GM19193 (cell line): Measurements from ENCODE around the gene TRIM63.

ENCODE experiments used
- POLR2A ChIP-seq: IDR thresholded peaks from 4 replicates; pipeline ENCODE4 v1.6.1; 2011; ENCODE audit not compliant: insufficient read depth, insufficient read length; ENCODE audit errors: extremely low read depth

The TRIM63 gene

GRCh38 chr1:26067432-26067911 lies at the start of gene TRIM63:
Gene TRIM63 (minus strand): TSS chr1:26067630. CDS start chr1:26067494, 136 bp downstream.
- TF ChIP-seq POLR2A: no peak

DNA sequence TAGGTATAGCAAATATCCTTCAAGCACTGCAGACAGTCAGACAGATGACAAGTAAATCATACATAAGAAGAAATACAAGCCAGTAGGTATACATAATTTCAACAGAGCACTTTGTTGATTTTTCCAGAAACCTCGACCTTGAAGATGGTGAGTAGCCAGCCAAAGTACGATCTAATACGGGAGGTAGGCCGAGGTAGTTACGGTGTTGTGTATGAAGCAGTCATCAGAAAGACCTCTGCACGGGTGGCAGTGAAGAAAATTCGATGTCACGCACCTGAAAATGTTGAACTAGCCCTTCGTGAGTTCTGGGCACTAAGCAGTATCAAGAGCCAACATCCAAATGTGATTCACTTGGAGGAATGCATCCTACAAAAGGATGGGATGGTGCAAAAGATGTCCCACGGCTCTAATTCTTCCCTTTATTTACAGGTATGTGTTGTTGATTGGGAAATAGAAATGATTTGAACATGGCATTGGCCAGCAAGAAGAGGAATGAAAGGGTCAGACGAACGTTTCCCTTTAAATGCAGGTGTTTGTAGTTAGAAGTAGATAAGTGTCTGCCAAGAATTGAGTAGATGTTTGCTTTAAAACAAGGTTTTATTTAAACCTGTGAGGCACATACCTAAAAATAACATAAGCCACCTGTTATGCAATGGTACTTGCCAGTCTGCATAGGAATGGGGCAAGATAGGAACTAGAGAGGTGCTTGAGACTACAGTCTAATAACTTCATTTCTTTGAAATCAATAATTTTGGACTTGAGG lies 46.9 kb upstream of the TRIM63 start:
- no peak for TF ChIP-seq POLR2A

DNA sequence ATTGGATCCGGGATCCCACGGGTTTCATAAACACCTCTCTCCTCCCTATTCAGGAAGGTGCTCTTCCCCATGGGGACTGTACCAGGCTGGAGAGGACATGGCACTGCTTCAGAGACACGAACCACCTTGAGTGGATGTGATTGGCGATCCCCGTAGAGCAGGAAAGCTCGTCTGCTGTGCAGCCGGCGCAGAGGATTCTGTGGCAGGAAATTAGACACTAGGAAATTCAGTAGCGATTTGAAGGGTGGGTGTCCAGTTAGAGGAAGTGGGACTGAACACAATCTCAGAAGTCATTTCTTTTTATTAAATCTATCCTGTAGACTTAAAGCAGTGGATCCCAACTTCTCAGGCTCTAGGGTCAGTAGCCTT lies 45.0 kb upstream of the TRIM63 start:
- TF ChIP-seq POLR2A: peak; percentile 27

- TF ChIP-seq POLR2A: peak; percentile 69
Observed at GRCh38 chr1:26111530-26112406, 44.3 kb upstream of the TRIM63 start, which contains the start of gene PDIK1L. Gene PDIK1L (plus strand): TSS chr1:26111824. CDS start chr1:26114309, 2,485 bp downstream.

DNA sequence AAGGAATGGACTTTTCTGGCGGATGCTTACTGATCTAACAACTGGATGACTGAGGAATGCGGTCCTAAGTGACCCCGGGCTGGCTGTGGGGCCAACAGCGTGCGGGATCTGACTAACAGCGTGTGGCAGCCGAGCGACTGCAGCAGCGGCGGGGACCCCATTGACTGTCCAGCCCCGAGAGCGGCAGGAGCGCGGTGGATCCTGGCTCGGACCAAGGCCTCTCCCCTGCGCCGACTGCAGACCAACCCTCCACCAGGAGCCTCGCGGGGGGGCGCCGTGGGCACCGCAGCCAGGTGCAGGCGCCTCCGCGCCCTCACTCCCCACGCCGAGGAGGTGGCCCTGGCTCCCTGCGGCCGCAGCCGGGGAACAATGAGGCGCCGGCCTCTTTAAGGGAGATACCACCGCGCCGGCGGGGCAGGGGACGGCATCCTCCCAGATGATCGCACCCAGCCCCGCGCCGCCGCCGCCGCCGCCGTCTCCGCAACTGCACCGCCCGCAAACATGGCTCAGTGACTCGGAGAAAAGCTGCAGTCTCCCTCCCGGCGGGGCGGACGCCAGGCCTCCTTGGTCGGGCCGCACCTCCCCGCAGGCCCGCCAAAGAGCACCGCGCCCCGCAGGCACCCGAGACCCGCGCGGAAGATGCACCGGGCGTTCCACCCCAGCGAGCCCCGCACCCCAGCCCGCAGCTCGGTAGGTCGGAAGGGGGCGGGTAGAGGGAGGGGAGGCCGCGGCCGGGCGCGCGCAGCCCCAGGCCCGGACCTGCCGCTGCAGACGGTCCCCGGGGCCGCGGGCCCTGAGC lies 43.5 kb upstream of the TRIM63 start:
- peak; percentile 59 for TF ChIP-seq POLR2A

DNA sequence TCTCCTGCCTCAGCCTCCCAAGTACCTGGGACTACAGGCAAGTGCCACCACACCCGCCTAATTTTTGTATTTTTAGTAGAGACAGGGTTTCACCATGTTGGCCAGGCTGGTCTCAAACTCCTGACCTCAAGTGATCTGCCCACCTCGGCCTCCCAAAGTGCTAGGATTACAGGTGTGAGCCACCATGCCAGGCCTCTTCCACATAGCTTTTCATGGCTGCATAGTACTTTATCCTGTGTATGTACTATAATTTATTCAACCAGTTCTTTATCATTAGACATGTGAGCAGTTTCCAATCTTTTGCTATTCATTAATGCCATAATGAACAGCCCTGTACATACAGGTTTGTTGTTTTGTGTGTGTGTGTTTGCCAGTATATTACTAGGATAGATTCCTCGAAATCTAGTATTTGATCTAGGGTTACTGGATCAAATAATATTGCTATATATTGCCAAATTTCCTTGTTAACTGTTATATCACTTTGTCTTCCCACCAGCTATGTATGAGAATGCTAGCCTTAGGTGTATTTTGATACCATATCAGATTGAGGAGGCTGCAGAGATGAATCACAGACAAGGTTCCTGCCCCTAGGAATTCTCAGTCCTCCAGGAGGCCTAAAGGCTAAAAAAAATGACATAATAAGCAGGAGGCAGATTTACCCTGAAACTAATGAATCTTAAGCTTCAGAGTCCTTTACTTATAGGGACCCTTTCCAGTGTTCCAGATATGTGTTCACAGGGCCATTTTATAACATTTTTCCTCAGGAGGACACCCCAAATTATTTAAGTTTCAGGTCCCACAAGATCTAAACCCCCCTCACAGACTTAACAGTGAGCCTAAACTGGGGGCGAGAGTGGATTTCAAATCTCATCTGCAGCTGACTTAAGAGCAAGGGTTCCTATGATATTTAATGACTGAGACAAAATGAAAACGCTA lies 42.1 kb upstream of the TRIM63 start:
- no peak for TF ChIP-seq POLR2A

- no peak for TF ChIP-seq POLR2A
Observed at GRCh38 chr1:26102526-26102925, 35.1 kb upstream of the TRIM63 start.

DNA sequence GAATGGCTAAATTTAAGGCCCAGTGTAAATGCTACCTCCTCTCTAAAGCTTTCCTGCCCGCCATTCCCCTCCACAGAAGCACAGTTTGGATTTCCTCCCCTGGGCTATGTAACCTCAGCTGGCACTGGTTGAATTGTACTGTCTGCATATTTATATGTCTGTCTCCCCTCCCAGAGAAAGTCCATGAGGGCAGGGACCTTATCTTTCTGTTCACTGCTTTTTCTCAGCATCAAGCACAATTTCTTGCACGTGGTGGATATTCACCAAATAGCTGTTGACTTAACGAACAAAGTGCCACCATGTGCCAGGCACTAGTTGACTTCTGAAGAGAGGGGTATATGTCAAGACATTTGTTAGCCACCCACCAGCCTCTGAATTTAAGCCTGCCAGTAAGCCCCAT lies 34.7 kb upstream of the TRIM63 start:
- TF ChIP-seq POLR2A: no peak

GRCh38 chr1:26099780-26100179 lies 32.4 kb upstream of the TRIM63 start:
- no peak for TF ChIP-seq POLR2A

GRCh38 chr1:26098602-26099001 lies 31.2 kb upstream of the TRIM63 start:
- no peak for TF ChIP-seq POLR2A

- no peak for TF ChIP-seq POLR2A
Observed at GRCh38 chr1:26097696-26098095, 30.3 kb upstream of the TRIM63 start.

GRCh38 chr1:26096471-26096870 lies 29.0 kb upstream of the TRIM63 start:
- no peak for TF ChIP-seq POLR2A

DNA sequence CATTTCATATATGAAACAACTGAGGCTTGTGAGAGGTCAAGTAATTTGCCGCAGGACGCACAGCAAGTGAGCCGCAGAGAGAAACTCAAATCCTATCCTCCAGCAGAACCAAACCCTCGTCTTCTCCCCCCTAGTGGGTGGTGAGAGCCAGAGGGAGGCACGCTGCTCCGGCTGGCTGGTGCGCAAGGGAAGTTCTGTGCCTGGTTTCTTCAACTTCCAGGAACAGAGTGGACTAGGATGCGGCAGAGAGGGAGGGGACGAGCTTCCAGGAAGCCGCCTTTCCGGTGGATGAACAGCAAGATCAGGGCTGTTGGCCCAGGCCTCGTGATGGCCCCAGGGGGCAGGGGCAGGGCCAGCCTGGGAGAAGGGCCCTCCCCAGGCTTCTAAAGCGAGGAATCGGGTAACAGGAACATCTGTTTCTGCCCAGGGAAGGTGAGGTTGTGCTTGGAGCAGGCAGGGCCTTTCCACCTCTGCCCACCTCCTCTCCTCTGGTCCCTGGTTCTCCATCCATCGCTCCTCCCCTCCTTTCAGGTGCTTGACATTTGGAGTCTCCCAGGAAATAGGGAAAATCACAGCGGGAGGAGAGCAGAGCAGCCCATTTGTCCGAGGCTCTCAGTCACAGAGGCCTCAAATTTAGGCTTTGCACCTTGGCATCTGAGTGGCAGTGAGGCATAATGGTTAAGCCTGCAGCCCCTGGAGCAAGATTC lies 27.4 kb upstream of the TRIM63 start:
- no peak for TF ChIP-seq POLR2A
